Spleen (tissue), 7 donors: ENCODE results near the gene MICAL2.

Experiments
- CTCF ChIP-seq, 11 experiments: fragments of 200-600 bp in 7 of 11; fragments of 450-650 bp in 4 of 11; sonication (generic) in 4 of 11; IDR thresholded peaks in 8 of 11; conservative IDR thresholded peaks in 3 of 11; 1 replicate in 7 of 11; 2 replicates in 4 of 11; pipeline versions ENCODE4 v1.4.0 to v1.8.0; 2016 to 2021; ENCODE audit warnings: antibody characterized with exemption in 11 of 11, inconsistent platforms in 4 of 11, mild to moderate bottlenecking in 1 of 11
- POLR2A ChIP-seq, 3 donors: fragments of 450-650 bp; IDR thresholded peaks; one replicate each; pipeline ENCODE4 v1.5.1; 2017; ENCODE audit warnings: antibody characterized with exemption in 3 of 3, mild to moderate bottlenecking in 1 of 3
- POLR2AphosphoS5 ChIP-seq, 3 donors: sonication (generic); formaldehyde crosslinking; IDR thresholded peaks; one replicate each; pipeline ENCODE4 v1.5.1; 2017; ENCODE audit warnings: antibody characterized with exemption in 3 of 3
- donor health status: DM: no; HTN: no; CAD: no; lungs with moderate emphysema.
- donor health status: DM: no; HTN: no; CAD: no.
- donor health status: DM: no; HTN: no; CAD: no.

GRCh38 chr11:12128301-12128751, 17.9 kb downstream of the MICAL2 start:
- TF ChIP-seq POLR2A (IDR thresholded peaks at IDR 0.05) (no peak), CTCF (IDR thresholded peaks at IDR 0.05 in 8 of 11, conservative IDR thresholded peaks at IDR 0.05 in 3 of 11) (no peak), POLR2AphosphoS5 (IDR thresholded peaks at IDR 0.05) (no peak)
